ENCODE data around the gene MRPL9.

DNA sequence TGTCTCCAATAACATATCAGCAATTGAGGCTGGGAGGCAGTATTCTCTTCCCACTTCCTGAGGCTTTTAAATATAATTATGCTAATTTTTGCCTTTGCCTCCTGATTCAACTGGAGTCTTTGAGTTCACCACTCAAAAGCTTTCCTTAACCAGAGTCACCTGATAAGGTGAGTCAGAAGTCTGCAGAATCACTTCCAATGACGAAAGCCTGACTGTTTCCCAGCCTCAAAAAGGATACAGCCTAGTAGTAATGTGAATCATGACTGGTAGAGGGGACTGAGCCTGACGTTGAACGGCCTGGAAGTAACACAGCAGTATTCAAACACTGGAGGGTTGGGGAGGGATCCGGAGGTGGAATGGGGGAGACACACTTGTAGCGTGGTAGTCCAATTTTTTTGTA is 10.4 kb upstream of the MRPL9 start:
- TF ChIP-seq, protein P1, sequence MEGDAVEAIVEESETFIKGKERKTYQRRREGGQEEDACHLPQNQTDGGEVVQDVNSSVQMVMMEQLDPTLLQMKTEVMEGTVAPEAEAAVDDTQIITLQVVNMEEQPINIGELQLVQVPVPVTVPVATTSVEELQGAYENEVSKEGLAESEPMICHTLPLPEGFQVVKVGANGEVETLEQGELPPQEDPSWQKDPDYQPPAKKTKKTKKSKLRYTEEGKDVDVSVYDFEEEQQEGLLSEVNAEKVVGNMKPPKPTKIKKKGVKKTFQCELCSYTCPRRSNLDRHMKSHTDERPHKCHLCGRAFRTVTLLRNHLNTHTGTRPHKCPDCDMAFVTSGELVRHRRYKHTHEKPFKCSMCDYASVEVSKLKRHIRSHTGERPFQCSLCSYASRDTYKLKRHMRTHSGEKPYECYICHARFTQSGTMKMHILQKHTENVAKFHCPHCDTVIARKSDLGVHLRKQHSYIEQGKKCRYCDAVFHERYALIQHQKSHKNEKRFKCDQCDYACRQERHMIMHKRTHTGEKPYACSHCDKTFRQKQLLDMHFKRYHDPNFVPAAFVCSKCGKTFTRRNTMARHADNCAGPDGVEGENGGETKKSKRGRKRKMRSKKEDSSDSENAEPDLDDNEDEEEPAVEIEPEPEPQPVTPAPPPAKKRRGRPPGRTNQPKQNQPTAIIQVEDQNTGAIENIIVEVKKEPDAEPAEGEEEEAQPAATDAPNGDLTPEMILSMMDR (IDR thresholded peaks at IDR 0.05) = no peak
- TF ChIP-seq POLR2A (IDR thresholded peaks at IDR 0.05) = no peak
